A673 (cell line): ENCODE measurements around the gene SLC35E2B. TPM values are rescaled to one million over a fixed set of nuclear protein-coding genes. Genes with fewer than 3 reads are reported as not detected.

Source experiments
- BruUV-seq: library from RNA; stranded (reverse); fragments of 400-500 nt; replicated peaks from 2 replicates; lab custom pipeline; 2021; lab: Mats Ljungman, UMichigan
- CTCF ChIA-PET: fragments of 300-600 bp; sonication (Branson Sonifier 250); formaldehyde crosslinking; loops from one replicate; lab custom pipeline; 2022; ENCODE audit warnings: antibody characterized with exemption; lab: Charles Lee
- POLR2A ChIA-PET: fragments of 300-600 bp; sonication (Branson Sonifier 250); formaldehyde crosslinking; loops from one replicate; lab custom pipeline; 2022; ENCODE audit warnings: antibody characterized with exemption; ENCODE audit not compliant: low non-redundant PET; lab: Charles Lee
- DNase-seq: peaks from one replicate; pipeline ENCODE4 v3.0.0-alpha.2; 2015; ENCODE audit warnings: low spot score
- H3K27ac ChIP-seq: fragments of 200-600 bp; sonication (generic); 2 replicates; pipeline ENCODE4 v1.5.1; 2016; ENCODE audit warnings: mixed run types, low read depth, mild to moderate bottlenecking, mixed read lengths, antibody characterized with exemption, low read length; ENCODE audit not compliant: poor library complexity, severe bottlenecking
- H3K27me3 ChIP-seq: fragments of 200-600 bp; sonication (generic); replicated peaks from 2 replicates; pipeline ENCODE4 v1.6.1; 2017; ENCODE audit warnings: mixed run types, low read depth, mild to moderate bottlenecking, mixed read lengths, antibody characterized with exemption, low read length; ENCODE audit not compliant: insufficient read depth, poor library complexity
- H3K36me3 ChIP-seq: fragments of 200-600 bp; sonication (generic); 2 replicates; pipeline ENCODE4 v1.6.1; 2016; ENCODE audit warnings: mixed run types, mild to moderate bottlenecking, mixed read lengths, antibody characterized with exemption, low read length; ENCODE audit not compliant: insufficient read depth, poor library complexity, severe bottlenecking
- H3K4me1 ChIP-seq: fragments of 200-600 bp; sonication (generic); 2 replicates; pipeline ENCODE4 v1.6.1; 2017; ENCODE audit warnings: mixed run types, mild to moderate bottlenecking, mixed read lengths, antibody characterized with exemption, low read length; ENCODE audit not compliant: insufficient read depth, poor library complexity, severe bottlenecking
- H3K4me3 ChIP-seq: fragments of 200-600 bp; sonication (generic); 2 replicates; pipeline ENCODE4 v1.5.1; 2016; ENCODE audit warnings: low read depth, mixed run types, mild to moderate bottlenecking, mixed read lengths, low read length; ENCODE audit not compliant: poor library complexity, severe bottlenecking
- H3K9me3 ChIP-seq: fragments of 200-600 bp; sonication (generic); 2 replicates; pipeline ENCODE4 v1.6.1; 2016; ENCODE audit warnings: mixed run types, low read depth, mild to moderate bottlenecking, mixed read lengths, antibody characterized with exemption, low read length; ENCODE audit not compliant: poor library complexity, severe bottlenecking
- CTCF ChIP-seq: fragments of 300-800, 200-600 bp; sonication (generic); conservative IDR thresholded peaks from 2 replicates; pipeline ENCODE4 v1.5.1; 2017; ENCODE audit warnings: low read depth, mild to moderate bottlenecking, antibody characterized with exemption, low read length, moderate library complexity, mixed read lengths
- EZH2 ChIP-seq: fragments of 200-600 bp; sonication (generic); IDR thresholded peaks from 2 replicates; pipeline ENCODE4 v1.6.1; 2017; ENCODE audit warnings: borderline replicate concordance, low read depth, mild to moderate bottlenecking, mixed read lengths, antibody characterized with exemption, low read length; ENCODE audit not compliant: poor library complexity, severe bottlenecking
- intact Hi-C: fragments of 100-400 bp; cut with micrococcal nuclease; formaldehyde crosslinking; loops from one replicate; pipeline ENCODE4 v1.10.0; 2022; ENCODE audit not compliant: unreplicated experiment
- total RNA-seq: library from RNA; stranded (reverse); gene quantifications from 2 replicates; pipeline ENCODE4 v1.2.3, GENCODE V29; 2021

The SLC35E2B gene
- total RNA-seq, 1 experiment from 2014 or later = 56.3 TPM

GRCh38 chr1:1631782-1632420, 60.7 kb downstream of the SLC35E2B start, which contains the start of gene MMP23B:
Gene MMP23B, plus strand, starts transcription at chr1:1632173. Its CDS starts 46 bp downstream, at chr1:1632219.
- Histone ChIP-seq H3K27ac (no peak within 1 kb of the TSS), H3K4me1 (peaks cover 11% of the 10 kb centered on the region), H3K27me3 (peaks cover 18% of the 10 kb centered on the region), H3K36me3 (no peaks in the 10 kb centered on the region), H3K4me3 (no peak within 1 kb of the TSS), H3K9me3 (no peaks in the 10 kb centered on the region)
- BruUV-seq = no TSS peak
- ChIA-PET CTCF (no interaction called here), POLR2A (interaction anchor here (0.6 kb wide), 1 partner anchor 16 kb away, joined by 4 read pairs; no protein-coding TSS in a partner anchor)
- DNase-seq = no peak
- TF ChIP-seq EZH2 (no peak), CTCF (no peak)
- intact Hi-C loops = no loop called here

GRCh38 chr1:1630965-1631781, 61.4 kb downstream of the SLC35E2B start:
- Histone ChIP-seq H3K9me3 (no peaks in the 10 kb centered on the region), H3K27me3 (peaks cover 18% of the 10 kb centered on the region), H3K27ac (no peak overlapping the region), H3K36me3 (no peaks in the 10 kb centered on the region), H3K4me3 (no peak overlapping the region), H3K4me1 (peaks cover 11% of the 10 kb centered on the region)
- POLR2A ChIA-PET = interaction anchor here (0.6 kb wide), 1 partner anchor 15 kb away, joined by 4 read pairs; no protein-coding TSS in a partner anchor
- CTCF ChIA-PET = no interaction called here
- no peak for DNase-seq
- TF ChIP-seq EZH2 (peak; percentile 53), CTCF (no peak)
- intact Hi-C loops = no loop called here
- no TSS peak for BruUV-seq

GRCh38 chr1:1630191-1630964, 62.2 kb downstream of the SLC35E2B start:
- Histone ChIP-seq H3K4me1 (peaks cover 13% of the 10 kb centered on the region), H3K4me3 (no peak overlapping the region), H3K36me3 (no peaks in the 10 kb centered on the region), H3K27ac (no peak overlapping the region), H3K27me3 (peaks cover 18% of the 10 kb centered on the region), H3K9me3 (no peaks in the 10 kb centered on the region)
- BruUV-seq = no TSS peak
- intact Hi-C loops = no loop called here
- peak; percentile 85 for DNase-seq
- no peak for TF ChIP-seq CTCF
- no peak for TF ChIP-seq EZH2
- ChIA-PET CTCF (no interaction called here), POLR2A (no interaction called here)
